ENCODE data around the gene KLHL24. TPM values are rescaled to one million over a fixed set of nuclear protein-coding genes. Genes with fewer than 3 reads are reported as not detected.
"Not testable (repeated sequence)": the region's sequence is repeated elsewhere in the genome, so short reads cannot be mapped to it uniquely, and the experiment has no call there.

Gene KLHL24
- total RNA-seq, 1 experiment from 2014 or later, result 7.4 TPM

DNA sequence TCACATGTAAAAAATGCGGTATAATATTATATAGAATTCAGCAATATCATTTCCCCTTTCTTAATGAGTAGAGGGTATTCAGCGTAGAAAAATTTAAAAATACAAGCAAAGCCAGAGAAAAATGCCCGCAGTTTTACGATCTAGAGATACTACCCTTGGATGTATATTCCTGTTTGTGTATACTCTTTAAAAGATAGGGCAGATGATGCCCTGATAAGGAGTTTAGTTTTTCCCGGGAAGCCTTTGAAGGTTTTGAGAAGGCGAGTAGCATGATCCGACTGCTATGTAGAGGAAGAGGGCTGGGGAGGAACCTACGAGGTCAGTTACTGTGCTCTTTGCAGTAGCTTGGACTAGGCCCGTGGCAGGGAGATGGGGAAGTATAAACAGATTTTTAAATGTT, 63.3 kb downstream of the KLHL24 start:
- Histone ChIP-seq H3K4me2 (ENCODE audit: low read length) (peak overlapping the region; percentile 85), H3K27me3 (ENCODE audit: low read length) (no peaks in the 10 kb centered on the region), H3K4me1 (ENCODE audit: insufficient read depth, low read length) (peaks cover 15% of the 10 kb centered on the region), H3K36me3 (ENCODE audit: low read depth, low read length) (peaks cover 5% of the 10 kb centered on the region; the same call in 1 of the 2 replicates), H4K20me1 (ENCODE audit: low read length) (peaks cover 15% of the 10 kb centered on the region; the same call in 1 of the 2 replicates), H3K9ac (ENCODE audit: low read length) (peak overlapping the region; percentile 91), H2AFZ (ENCODE audit: low read length) (peak overlapping the region; percentile 86), H3K27ac (ENCODE audit: low read length) (no peak overlapping the region), H3K79me2 (ENCODE audit: low read length) (peaks cover 65% of the 10 kb centered on the region), H3F3A (ENCODE audit: low read length, unreplicated experiment) (no peaks in the 10 kb centered on the region), H3K9me3 (ENCODE audit: low read length) (no peaks in the 10 kb centered on the region), H3K9me2 (replicated peaks; ENCODE audit: low read length) (no peaks in the 10 kb centered on the region; the same call in 1 of the 2 replicates), H3K4me3 (ENCODE audit: low read length) (peak overlapping the region; percentile 99)
- CTCF ChIA-PET, result no interaction called here
- BruUV-seq (replicated peaks), result TSS peak; percentile 49
- intact Hi-C loops (cut with micrococcal nuclease), result loop anchor here (2.0 kb wide), 1 partner anchor 62 kb away; no protein-coding TSS in a partner anchor
- DNase-seq (peak; percentile 15), ATAC-seq (peak; percentile 24; the same call in 1 of the 2 replicates)
- TF ChIP-seq CTCF (conservative IDR thresholded peaks at IDR 0.05; ENCODE audit: low read depth, low read length), result no peak
- no peak for TF ChIP-seq EZH2 (IDR thresholded peaks at IDR 0.05; ENCODE audit: low read length, unreplicated experiment)
- POLR2A ChIA-PET (ENCODE audit: unreplicated experiment), result no interaction called here

- no peaks in the 10 kb centered on the region for H3F3A ChIP-seq (ENCODE audit: low read length, unreplicated experiment)
- no TSS peak for BruUV-seq (replicated peaks)
- no peaks in the 10 kb centered on the region for H3K27me3 ChIP-seq (ENCODE audit: low read length)
- H3K36me3 ChIP-seq (ENCODE audit: low read depth, low read length), result peaks cover 5% of the 10 kb centered on the region; the same call in 1 of the 2 replicates
- no peaks in the 10 kb centered on the region; the same call in 1 of the 2 replicates for H3K9me2 ChIP-seq (replicated peaks; ENCODE audit: low read length)
- H3K9me3 ChIP-seq (ENCODE audit: low read length), result no peaks in the 10 kb centered on the region
- intact Hi-C loops (cut with micrococcal nuclease), result loop anchor here (2.0 kb wide), 1 partner anchor 63 kb away; no protein-coding TSS in a partner anchor
- H3K27ac ChIP-seq (ENCODE audit: low read length), result no peak overlapping the region
- ATAC-seq (no peak), DNase-seq (no peak)
- H3K4me2 ChIP-seq (ENCODE audit: low read length), result peak overlapping the region; percentile 85
- TF ChIP-seq CTCF (conservative IDR thresholded peaks at IDR 0.05; ENCODE audit: low read depth, low read length) (no peak), EZH2 (IDR thresholded peaks at IDR 0.05; ENCODE audit: low read length, unreplicated experiment) (no peak)
- ChIA-PET POLR2A (ENCODE audit: unreplicated experiment) (no interaction called here), CTCF (no interaction called here)
- H4K20me1 ChIP-seq (ENCODE audit: low read length), result peaks cover 18% of the 10 kb centered on the region; the same call in 1 of the 2 replicates
- H3K79me2 ChIP-seq (ENCODE audit: low read length), result peaks cover 71% of the 10 kb centered on the region
- peak overlapping the region; percentile 86; the same call in 1 of the 2 replicates for H2AFZ ChIP-seq (ENCODE audit: low read length)
- H3K9ac ChIP-seq (ENCODE audit: low read length), result peak overlapping the region; percentile 91
- H3K4me3 ChIP-seq (ENCODE audit: low read length), result peak overlapping the region; percentile 99
- H3K4me1 ChIP-seq (ENCODE audit: insufficient read depth, low read length), result peaks cover 15% of the 10 kb centered on the region
Measured at GRCh38 chr3:183699238-183699947, 64.0 kb downstream of the KLHL24 start.

DNA sequence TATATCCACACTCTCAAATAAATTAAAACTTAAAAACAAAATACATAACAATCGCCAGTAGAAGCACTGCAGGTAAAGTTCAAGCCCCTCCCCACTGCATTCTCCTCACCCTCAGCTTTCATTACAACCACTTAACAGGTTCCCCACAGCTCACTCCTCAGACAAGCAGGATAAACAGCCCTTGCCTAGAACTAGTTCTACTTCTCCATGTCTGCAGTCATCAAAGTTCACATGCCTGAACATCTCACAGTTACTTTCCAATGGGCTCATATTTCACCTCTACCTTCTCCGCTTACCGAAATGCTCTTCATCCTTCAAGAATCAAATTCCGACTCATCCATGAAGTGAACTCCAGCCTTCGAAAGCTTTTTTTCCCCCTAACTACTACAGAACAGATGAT, 66.3 kb downstream of the KLHL24 start:
- no peaks in the 10 kb centered on the region; the same call in 1 of the 2 replicates for H3K9me2 ChIP-seq (replicated peaks; ENCODE audit: low read length)
- DNase-seq (no peak), ATAC-seq (no peak)
- no peak overlapping the region for H3K9ac ChIP-seq (ENCODE audit: low read length)
- BruUV-seq (replicated peaks), result no TSS peak
- no peaks in the 10 kb centered on the region for H3F3A ChIP-seq (ENCODE audit: low read length, unreplicated experiment)
- peaks cover 18% of the 10 kb centered on the region; the same call in 1 of the 2 replicates for H4K20me1 ChIP-seq (ENCODE audit: low read length)
- H3K27ac ChIP-seq (ENCODE audit: low read length), result no peak overlapping the region
- H2AFZ ChIP-seq (ENCODE audit: low read length), result no peak overlapping the region
- H3K4me3 ChIP-seq (ENCODE audit: low read length), result no peak overlapping the region
- no peaks in the 10 kb centered on the region for H3K9me3 ChIP-seq (ENCODE audit: low read length)
- no peaks in the 10 kb centered on the region for H3K27me3 ChIP-seq (ENCODE audit: low read length)
- TF ChIP-seq EZH2 (IDR thresholded peaks at IDR 0.05; ENCODE audit: low read length, unreplicated experiment) (no peak), EZH2phosphoT487 (IDR thresholded peaks at IDR 0.05; ENCODE audit: borderline replicate concordance, low read length) (no peak), CTCF (conservative IDR thresholded peaks at IDR 0.05; ENCODE audit: low read depth, low read length) (no peak)
- peaks cover 95% of the 10 kb centered on the region for H3K79me2 ChIP-seq (ENCODE audit: low read length)
- POLR2A ChIA-PET (ENCODE audit: unreplicated experiment), result no interaction called here
- no peak overlapping the region for H3K4me2 ChIP-seq (ENCODE audit: low read length)
- peaks cover 5% of the 10 kb centered on the region; the same call in 1 of the 2 replicates for H3K36me3 ChIP-seq (ENCODE audit: low read depth, low read length)
- H3K4me1 ChIP-seq (ENCODE audit: insufficient read depth, low read length), result peaks cover 15% of the 10 kb centered on the region
- intact Hi-C loops (cut with micrococcal nuclease), result no loop called here
- CTCF ChIA-PET, result no interaction called here

DNA sequence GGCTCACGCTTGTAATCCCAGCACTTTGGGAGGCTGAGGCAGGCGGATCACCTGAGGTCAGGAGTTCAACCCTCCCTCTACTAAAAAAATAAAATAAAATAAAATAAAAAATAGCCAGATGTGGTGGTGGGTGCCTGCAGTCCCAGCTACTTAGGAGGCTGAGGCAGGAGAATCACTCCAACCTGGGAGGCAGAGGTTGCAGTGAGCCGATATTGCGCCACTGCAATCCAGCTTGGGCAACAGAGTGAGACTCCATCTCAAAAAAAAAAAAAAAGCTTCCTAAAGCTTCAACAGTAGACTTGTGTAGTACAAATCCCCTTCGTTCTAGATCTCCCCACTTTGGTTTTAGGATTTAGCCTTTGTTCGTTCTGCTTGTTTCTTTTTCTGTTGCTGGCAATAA, 68.5 kb downstream of the KLHL24 start:
- H3K9me3 ChIP-seq (ENCODE audit: low read length); CTCF ChIA-PET: not testable (repeated sequence)

More for the DNA sequence above, 68.5 kb downstream of the KLHL24 start:
- H3K9ac ChIP-seq (ENCODE audit: low read length); H3K4me2 ChIP-seq (ENCODE audit: low read length); H3K27me3 ChIP-seq (ENCODE audit: low read length); H3K9me2 ChIP-seq (replicated peaks; ENCODE audit: low read length); H2AFZ ChIP-seq (ENCODE audit: low read length); intact Hi-C loops (cut with micrococcal nuclease); H3K4me3 ChIP-seq (ENCODE audit: low read length); BruUV-seq (replicated peaks); H3F3A ChIP-seq (ENCODE audit: low read length, unreplicated experiment); ATAC-seq; H3K27ac ChIP-seq (ENCODE audit: low read length); DNase-seq; POLR2A ChIA-PET (ENCODE audit: unreplicated experiment); H3K36me3 ChIP-seq (ENCODE audit: low read depth, low read length): not testable (repeated sequence)
- peaks cover 100% of the 10 kb centered on the region for H3K79me2 ChIP-seq (ENCODE audit: low read length)
- H4K20me1 ChIP-seq (ENCODE audit: low read length), result peaks cover 16% of the 10 kb centered on the region; the same call in 1 of the 2 replicates
- peaks cover 11% of the 10 kb centered on the region for H3K4me1 ChIP-seq (ENCODE audit: insufficient read depth, low read length)

Data from PC-3 (cell line).